Cardiac muscle cell (in vitro differentiated cells and primary cell): ENCODE results near the gene ZNF689. TPM values are rescaled to one million over a fixed set of nuclear protein-coding genes. Genes with fewer than 3 reads are reported as not detected.

ENCODE experiments used
- DNase-seq, 2 donors: peaks; one replicate each; pipeline versions ENCODE4 v3.0.0 to v3.0.0-alpha.2; 2010 to 2017; ENCODE audit warnings: low read depth in 1 of 2, low spot score in 1 of 2
- H3K27ac ChIP-seq: fragments of 200-600 bp; sonication (generic); 2 replicates; pipeline ENCODE4 v1.5.1; 2016
- H3K27me3 ChIP-seq: fragments of 200-600 bp; sonication (generic); 2 replicates; pipeline ENCODE4 v1.6.0; 2016; ENCODE audit warnings: control low read depth
- H3K36me3 ChIP-seq: fragments of 200-600 bp; sonication (generic); 2 replicates; pipeline ENCODE4 v1.5.1; 2016; ENCODE audit warnings: control low read depth
- H3K4me1 ChIP-seq: fragments of 200-600 bp; sonication (generic); 2 replicates; pipeline ENCODE4 v1.8.1; 2017; ENCODE audit warnings: low read depth, mild to moderate bottlenecking, mixed run types
- H3K4me3 ChIP-seq: fragments of 200-600 bp; sonication (generic); 2 replicates; pipeline ENCODE4 v1.5.1; 2016; ENCODE audit warnings: mild to moderate bottlenecking
- H3K9me3 ChIP-seq: fragments of 200-600 bp; sonication (generic); 2 replicates; pipeline ENCODE4 v1.5.1; 2017; ENCODE audit warnings: low read depth, mild to moderate bottlenecking, control low read depth
- polyA plus RNA-seq: library from polyadenylated mRNA; unstranded; fragments of >200 nt; fragmentation: Nextera tagmentation; extraction: Ambion mirVana; gene quantifications from 2 replicates; pipeline ENCODE4 v1.2.1, GENCODE V29; 2016
- total RNA-seq: library from RNA; depleted of rRNA; stranded (reverse); fragments of >200 nt; gene quantifications from 2 replicates; pipeline ENCODE4 v1.2.3, GENCODE V29; 2016
- TF ChIP-seq, protein P1 (sequence below): IDR thresholded peaks from 2 replicates; pipeline ENCODE4 v1.5.1; 2012; ENCODE audit warnings: low read depth, mild to moderate bottlenecking, low read length

The ZNF689 gene
- total RNA-seq, result 19.4 and 19.5 TPM in 2 replicates
- 11.3 and 17.9 TPM in 2 replicates for polyA plus RNA-seq

DNA sequence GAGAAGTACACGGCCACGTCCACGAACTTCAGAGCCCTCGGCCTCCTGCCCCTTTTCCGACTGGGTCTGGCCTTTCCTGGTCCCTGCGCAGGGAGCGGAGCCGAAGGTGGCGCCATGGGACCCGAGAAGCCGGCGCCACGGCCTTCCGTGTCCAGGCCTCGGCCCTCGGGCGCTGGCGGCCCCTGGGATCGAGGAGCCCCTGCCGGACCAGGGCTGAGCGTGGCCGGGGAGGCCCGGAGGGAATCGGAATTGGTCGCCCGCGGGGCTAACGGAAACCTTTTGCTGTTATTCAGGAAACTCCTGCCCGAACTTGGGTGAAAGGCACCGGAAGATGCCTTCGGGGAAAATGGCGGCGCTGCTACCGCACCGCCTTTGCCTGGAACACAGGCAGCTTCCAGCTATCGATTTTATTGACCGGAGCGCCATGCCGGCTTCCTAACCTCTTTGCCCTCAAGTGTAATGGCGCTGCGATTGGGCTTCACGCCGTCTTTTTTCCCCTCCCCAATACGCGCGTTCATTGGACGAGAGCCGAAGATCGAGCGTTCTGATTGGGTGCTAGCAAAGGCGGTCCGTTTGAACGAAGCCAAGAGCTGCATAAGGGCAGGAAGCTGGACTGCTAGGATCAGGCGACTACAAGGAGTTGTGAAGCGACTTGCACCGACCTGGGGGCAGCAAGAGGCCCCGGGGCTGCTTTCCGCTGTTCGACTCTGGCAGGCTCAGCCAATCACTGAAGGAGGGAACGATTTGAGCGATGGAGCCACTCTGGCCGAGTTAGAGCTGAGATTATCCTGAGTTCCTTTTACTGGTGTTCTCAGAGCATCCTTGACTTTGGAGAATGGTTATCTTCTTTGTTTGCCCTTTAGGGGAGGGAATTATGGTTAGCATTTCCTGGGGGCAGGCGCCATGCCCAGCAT is at the start of gene ZNF689:
TSS of gene ZNF689 (minus strand) at position 464 of the 914 bp plus-strand sequence. CDS start at position 116, 348 bp downstream.
- TF ChIP-seq, protein P1, sequence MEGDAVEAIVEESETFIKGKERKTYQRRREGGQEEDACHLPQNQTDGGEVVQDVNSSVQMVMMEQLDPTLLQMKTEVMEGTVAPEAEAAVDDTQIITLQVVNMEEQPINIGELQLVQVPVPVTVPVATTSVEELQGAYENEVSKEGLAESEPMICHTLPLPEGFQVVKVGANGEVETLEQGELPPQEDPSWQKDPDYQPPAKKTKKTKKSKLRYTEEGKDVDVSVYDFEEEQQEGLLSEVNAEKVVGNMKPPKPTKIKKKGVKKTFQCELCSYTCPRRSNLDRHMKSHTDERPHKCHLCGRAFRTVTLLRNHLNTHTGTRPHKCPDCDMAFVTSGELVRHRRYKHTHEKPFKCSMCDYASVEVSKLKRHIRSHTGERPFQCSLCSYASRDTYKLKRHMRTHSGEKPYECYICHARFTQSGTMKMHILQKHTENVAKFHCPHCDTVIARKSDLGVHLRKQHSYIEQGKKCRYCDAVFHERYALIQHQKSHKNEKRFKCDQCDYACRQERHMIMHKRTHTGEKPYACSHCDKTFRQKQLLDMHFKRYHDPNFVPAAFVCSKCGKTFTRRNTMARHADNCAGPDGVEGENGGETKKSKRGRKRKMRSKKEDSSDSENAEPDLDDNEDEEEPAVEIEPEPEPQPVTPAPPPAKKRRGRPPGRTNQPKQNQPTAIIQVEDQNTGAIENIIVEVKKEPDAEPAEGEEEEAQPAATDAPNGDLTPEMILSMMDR, result no peak
- H3K36me3 ChIP-seq, result peaks cover 6% of the 10 kb centered on the region
- H3K4me3 ChIP-seq, result peak within 1 kb of the TSS; percentile 86
- peak within 1 kb of the TSS; percentile 97 for H3K27ac ChIP-seq
- peak; percentile 96 to 98 for DNase-seq
- H3K27me3 ChIP-seq, result no peaks in the 10 kb centered on the region
- no peaks in the 10 kb centered on the region for H3K9me3 ChIP-seq
- peaks cover 5% of the 10 kb centered on the region for H3K4me1 ChIP-seq

DNA sequence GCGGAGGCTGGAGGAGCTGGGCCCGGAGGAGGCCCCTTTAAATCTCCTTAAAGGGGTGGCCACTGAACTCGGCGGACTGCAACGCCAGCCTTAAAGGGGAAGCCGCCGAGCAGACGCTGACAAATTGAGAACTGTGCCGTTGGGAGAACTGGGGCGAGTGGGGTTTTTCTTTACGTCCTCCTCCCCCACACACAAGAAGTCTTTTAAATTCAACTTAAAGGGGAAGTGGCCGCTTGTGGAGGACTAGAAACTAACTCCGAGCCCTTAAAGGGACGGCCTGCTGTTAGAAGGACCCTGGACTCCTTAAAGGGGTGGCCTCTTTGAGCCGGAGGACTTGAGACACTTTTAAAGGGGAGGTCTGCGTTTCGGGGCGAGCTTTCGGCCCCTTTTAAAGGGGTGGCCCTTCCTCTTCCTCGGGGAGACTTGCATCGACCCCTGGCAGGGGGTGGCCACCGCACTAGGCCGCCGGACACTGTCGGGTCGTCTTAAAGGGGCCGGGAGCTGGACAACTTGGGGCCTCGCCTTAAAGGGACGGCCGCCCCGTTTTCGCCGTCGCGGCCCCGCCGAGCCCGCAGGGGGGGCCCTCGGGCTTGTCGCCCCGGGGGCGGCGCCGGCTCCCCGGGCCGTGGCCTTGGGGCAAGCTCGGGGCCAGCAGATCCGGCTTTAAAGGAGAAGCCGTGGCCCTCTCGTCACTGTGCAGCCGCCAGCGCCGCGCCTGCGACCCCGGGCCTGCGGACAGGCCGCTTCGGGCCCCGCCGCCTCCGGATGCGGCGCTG is 48.7 kb upstream of the ZNF689 start:
- peak; percentile 93 to 99 for DNase-seq

DNA sequence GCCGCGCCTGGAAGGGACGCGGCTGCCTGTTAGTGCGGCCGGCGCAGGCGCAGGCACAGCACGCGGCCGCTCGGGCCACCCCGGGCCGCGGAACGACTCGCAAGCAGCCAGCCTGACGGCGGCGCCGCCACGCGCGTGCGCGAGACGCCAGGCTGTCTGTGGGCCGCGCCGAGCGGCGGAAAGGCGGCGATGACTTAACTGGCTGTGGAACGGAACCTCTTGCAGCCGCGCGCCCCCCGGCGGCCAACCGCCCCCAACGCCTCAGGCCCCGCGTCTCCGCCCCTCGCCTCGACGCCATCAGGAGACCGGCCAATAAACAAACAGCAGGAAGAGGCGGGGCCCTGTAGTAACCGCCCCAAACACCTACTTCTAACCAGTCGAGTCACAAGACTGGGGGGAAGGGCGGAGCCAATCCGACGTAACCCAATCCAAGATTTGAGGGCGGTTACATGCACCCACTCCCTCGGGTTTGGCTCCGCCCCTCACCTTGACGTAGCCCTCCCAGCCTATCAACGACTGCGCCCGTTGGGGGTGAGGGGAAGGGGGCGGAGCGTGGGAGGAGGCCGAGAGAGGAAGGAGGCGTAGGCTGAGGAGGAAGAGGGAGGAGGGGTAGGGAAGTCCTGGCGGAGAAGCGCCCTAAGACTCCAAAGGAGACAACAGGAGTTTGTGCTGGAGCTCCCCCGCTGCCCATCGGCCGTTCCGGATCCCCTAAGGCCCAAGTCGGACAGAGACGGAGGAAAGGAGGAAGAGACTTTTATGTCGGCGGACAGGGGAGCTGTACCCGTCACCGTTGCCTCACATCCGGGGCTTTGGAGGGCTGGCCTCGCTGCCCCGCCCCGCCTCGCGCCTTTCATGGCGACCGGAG is 47.9 kb upstream of the ZNF689 start, which contains the start of gene FBRS:
TSS of gene FBRS (plus strand) at position 566 of the 865 bp plus-strand sequence. CDS start 1,088 bp downstream, outside the sequence.
- peak; percentile 100 for DNase-seq
- Histone ChIP-seq H3K4me3 (peak within 1 kb of the TSS; percentile 95), H3K9me3 (no peaks in the 10 kb centered on the region), H3K36me3 (peaks cover 17% of the 10 kb centered on the region), H3K27me3 (no peaks in the 10 kb centered on the region), H3K4me1 (peaks cover 8% of the 10 kb centered on the region), H3K27ac (peak within 1 kb of the TSS; percentile 96)
- TF ChIP-seq, protein P1, result peak; percentile 79

More for the DNA sequence above, 48.7 kb upstream of the ZNF689 start:
- H3K4me3 ChIP-seq, result peak overlapping the region; percentile 95
- H3K36me3 ChIP-seq, result peaks cover 18% of the 10 kb centered on the region
- H3K27ac ChIP-seq, result peak overlapping the region; percentile 96
- peaks cover 8% of the 10 kb centered on the region for H3K4me1 ChIP-seq
- TF ChIP-seq, protein P1, result peak; percentile 16
- H3K27me3 ChIP-seq, result no peaks in the 10 kb centered on the region
- no peaks in the 10 kb centered on the region for H3K9me3 ChIP-seq

DNA sequence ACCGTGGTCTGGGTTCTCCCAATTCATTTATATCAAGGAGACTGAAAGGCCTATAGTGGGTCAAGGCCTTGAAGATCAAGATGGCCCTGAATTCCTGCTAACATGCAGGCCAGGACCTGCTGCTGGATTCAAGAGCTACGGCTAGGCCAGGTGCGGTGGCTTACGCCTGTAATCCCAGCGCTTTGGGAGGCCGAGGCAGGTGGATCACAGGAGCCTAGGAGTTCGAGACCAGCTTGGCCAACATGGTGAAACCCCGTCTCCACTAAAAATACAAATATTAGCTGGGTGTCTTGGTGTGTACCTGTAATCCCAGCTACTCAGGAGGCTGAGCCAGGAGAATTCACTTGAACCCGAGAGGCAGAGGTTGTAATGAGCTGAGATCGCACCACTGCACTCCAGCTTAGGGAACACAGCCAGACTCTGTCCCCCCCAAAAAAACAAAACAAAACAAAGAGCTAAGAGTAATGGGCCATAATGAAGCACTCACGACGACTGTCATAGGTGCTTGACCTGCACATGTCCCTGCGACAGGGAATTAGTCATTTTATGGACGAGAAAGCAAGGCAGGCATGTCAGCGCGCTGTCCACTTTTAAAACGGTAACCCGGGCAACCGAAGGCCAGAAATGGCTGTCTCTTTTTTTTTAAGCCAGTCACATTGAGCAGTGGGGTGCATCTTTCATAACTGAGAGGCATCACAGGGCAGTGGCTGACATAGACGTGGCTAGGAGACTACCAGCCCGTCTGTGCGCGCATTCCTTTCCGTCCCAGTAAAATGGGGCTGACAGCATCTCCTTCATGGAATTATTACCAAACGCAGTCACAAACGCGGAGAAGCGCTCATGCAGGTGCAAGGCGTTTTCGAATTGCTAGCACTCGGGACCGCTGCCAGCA is 47.0 kb upstream of the ZNF689 start:
- DNase-seq, result no peak
- H3K9me3 ChIP-seq, result no peaks in the 10 kb centered on the region
- peaks cover 12% of the 10 kb centered on the region for H3K36me3 ChIP-seq
- H3K4me1 ChIP-seq, result peaks cover 8% of the 10 kb centered on the region
- peak overlapping the region; percentile 24 for H3K4me3 ChIP-seq
- H3K27me3 ChIP-seq, result no peaks in the 10 kb centered on the region
- H3K27ac ChIP-seq, result peak overlapping the region; percentile 55
- TF ChIP-seq, protein P1, result no peak
